ENCODE data around the gene PCGF3. TPM values are rescaled to one million over a fixed set of nuclear protein-coding genes. Genes with fewer than 3 reads are reported as not detected.
A peak's percentile ranks its signal among the peaks of the same experiment; 100 is the strongest.

Gene PCGF3, protein sequence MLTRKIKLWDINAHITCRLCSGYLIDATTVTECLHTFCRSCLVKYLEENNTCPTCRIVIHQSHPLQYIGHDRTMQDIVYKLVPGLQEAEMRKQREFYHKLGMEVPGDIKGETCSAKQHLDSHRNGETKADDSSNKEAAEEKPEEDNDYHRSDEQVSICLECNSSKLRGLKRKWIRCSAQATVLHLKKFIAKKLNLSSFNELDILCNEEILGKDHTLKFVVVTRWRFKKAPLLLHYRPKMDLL
- polyA plus RNA-seq (2013, experiment 1 of 2; ENCODE audit: insufficient read length) = 50.6 TPM
- 45.7 TPM for polyA plus RNA-seq (2013, experiment 2 of 2; ENCODE audit: insufficient read length)

DNA sequence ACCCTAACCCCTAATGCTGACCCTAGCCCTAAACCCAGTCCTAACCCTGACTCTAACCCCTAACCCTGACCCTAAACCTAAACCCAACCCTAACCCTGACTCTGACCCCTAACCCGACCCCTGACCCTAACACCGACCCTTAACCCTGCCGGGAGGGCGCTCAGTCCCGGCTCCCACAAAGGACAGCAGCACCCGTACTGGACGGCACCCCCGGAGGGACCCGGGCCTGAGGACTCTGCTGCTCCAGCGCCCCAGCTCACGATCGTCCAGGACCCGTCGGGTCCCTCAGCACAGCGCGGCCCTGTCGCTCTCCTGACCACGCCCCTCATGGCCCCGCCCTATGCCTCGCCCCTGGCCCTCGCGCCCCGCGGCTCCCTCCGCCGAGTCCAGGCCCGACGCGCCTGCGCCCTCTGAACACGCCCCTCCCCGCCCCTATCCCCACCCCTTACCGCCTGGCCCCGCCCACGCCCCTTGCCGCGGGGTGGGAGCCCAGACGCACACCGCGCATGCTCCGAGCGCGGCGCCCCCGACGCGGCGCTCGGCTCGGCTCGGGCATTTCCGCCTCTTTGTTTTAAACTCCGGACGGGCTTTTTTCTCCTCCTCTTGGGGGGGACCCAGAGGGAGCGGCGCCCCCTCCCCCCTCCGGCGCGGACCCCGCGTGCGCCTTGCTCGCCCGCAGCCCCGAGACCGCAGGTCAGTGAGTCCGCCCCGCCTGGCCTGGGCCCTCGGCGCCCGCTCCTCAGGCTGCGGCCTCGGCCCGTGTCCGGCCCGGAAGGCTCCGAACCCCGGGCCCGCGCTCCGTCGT, at the start of gene PCGF3:
TSS of gene PCGF3 (plus strand) at position 555 of the 805 bp plus-strand sequence. CDS start 27,849 bp downstream, outside the sequence.
- peak; percentile 92 for DNase-seq

DNA sequence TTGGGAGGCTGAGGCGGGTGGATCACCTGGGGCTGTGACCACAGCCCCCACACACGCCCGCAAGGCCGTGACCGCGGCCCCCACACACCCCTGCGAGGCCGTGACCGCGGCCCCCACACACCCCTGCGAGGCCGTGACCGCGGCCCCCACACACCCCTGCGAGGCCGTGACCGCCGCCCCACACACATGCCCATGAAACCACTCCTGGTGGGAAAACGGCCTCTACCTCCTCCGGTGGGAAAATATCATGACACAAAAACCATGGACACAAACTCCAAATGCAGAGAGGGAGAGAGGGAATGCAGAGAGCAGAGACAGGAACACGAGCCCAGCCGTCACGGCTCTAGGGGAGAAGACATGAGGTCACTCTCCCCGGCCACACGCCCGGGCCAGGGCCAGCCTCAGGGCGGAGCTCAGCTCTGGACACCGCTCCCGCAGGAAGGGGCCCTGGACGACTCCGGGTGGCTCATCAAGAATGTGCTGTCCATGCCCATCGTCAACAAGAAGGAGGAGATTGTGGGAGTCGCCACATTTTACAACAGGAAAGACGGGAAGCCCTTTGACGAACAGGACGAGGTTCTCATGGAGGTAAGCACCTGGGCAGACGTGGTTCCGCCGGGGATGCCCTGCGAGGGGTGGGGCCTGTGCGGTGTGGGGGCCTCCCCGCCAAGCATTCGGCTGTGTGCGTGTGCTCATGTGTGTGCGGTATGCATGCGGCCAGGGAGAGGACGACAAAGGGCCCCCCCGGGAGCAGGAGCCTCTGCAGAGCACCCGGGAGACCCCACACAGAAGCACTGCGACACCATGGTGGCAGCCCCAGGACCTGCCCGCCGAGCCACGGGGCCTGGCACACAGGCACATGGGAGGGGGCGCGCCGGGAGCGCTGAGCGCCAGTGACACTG, 48.9 kb upstream of the PCGF3 start:
- no peak for DNase-seq

DNA sequence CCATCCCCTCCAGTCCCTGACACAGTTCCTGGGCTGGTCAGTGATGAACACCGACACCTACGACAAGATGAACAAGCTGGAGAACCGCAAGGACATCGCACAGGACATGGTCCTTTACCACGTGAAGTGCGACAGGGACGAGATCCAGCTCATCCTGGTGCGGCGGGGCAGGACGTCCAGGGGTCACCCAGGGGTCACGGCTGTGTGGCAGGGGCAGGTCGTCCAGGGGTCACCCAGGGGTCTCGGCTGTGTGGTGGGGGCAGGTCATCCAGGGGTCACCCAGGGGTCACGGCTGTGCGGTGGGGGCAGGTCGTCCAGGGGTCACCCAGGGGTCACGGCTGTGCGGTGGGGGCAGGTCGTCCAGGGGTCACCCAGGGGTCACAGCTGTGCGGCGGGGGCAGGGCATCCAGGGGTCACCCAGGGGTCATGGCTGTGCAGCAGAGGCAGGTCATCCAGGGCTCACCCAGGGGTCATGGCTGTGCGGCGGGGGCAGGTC, 48.2 kb upstream of the PCGF3 start:
- no peak for DNase-seq

DNA sequence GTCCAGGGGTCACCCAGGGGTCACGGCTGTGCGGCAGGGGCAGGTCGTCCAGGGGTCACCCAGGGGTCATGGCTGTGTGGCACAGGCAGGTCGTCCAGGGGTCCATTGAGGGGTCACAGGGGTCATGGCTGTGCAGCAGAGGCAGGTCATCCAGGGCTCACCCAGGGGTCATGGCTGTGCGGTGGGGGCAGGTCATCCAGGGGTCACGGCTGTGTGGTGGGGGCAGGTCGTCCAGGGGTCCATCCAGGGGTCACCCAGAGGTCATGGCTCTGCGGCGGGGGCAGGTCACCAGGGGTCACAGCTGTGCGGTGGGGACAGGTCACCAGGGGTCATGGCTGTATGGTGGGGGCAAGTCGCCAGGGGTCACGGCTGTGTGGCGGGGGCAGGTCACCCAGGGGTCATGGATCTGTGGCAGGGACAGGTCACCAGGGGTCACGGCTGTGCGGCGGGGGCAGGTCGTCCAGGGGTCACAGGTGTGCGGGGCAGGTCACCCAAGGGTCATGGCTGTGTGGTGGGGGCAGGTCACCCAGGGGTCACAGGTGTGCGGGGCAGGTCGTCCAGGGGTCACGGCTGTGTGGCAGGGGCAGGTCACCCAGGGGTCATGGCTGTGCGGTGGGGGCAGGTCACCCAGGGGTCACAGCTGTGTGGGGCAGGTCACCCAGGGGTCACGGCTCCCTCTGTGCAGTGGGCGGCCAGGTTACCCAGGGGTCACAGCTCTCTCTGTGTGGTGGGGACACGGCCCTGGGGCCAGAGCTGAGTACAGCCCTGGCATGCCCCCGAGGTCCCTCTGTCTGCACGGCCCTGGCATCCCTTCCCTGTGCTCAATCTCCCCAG, 47.6 kb upstream of the PCGF3 start:
- no peak for DNase-seq

DNA sequence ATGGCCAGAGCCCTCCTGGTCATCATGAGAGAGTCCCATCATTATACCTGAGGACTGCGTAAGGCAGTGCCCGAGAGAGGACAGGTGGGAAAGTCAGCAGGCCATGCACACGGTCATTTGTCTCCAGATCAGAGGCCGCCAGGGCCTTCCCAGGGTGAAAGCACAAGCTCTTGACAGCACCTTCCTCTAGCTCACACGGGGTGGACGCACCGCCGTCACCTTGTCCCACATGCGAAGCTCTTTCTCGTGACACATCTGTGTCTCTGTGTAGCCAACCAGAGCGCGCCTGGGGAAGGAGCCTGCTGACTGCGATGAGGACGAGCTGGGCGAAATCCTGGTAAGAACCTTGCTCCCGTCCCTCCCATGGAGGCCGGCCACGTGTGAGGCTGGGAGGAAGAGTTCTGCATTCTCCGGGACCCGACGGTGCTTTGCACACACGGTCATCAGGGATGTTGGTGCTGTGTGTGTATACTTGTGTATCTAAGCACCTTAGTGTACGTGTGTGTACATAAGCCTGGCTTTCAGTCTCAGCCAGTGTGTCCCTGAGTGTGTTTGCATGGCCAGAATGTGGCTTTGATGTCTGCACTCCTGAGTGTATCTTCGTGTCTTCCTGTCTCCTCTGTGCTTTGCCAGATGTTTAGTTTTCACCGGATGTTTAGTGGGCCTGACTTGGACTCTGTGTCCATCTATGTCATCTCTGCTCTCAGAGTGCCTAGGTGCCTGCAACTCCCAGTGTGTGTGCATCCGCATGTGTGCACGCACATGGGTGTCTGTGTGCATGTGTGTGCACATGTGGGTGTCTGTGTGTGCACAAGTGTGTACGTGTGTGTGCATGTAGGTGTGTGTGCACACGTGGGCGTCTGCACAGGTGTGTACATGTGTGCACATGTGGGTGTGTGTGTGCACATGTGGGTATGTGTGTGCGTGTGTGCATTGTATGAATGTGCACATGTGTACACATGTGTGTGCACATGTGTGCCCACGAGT, 46.7 kb upstream of the PCGF3 start:
- DNase-seq = no peak

DNA sequence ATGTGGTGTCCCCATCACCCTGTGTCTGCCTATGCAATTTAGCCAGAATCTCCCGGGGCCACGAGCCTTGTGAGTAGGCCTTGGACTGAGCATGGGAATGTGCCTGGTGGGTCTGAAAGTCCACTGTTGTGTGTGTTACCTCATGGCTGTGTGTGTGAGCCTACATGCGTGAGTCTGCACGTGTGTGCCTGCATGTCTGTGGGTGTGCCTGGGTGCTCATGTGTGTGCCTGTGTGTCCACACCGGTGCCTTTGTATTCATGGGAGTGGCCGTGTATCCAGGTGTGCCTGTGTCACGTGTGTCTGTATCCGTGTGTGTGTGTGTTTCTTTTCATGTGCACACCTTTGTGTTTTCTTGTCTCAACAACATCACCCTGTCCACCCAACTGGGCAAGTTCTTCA, 45.8 kb upstream of the PCGF3 start:
- DNase-seq = no peak

DNA sequence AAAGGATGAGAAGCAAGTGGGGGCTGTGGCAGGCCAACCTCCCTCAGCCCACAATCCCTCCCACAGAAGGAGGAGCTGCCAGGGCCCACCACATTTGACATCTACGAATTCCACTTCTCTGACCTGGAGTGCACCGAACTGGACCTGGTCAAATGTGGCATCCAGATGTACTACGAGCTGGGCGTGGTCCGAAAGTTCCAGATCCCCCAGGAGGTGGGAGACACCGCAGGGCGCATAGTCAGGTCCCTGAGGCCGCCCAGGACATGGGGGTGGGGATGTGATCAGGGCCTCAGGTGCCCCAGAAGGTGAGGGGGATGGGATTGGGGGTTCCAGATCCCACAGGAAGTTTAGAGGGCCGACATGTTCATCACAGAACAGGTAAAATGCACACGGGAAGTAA, 45.2 kb upstream of the PCGF3 start:
- DNase-seq = no peak

DNA sequence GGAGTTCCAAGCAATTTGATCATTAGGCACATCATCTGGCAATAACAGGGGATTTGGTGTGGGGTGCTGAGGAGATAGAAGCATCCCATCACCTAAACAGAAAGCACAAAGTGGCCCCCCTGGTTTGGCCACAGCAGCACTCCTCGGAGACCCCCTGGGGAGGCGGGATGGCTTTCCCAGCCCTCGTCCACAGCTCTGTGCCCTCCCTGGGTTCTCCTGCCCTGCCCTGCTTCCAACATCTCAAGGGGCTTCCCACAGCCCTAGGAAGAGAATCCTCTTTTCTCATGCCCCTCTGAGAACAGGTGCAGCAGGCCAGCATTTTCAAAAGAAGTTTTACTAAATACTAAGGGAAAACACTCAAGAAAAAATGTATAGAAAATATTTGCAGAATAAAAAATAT, 44.4 kb upstream of the PCGF3 start:
- DNase-seq = no peak

DNA sequence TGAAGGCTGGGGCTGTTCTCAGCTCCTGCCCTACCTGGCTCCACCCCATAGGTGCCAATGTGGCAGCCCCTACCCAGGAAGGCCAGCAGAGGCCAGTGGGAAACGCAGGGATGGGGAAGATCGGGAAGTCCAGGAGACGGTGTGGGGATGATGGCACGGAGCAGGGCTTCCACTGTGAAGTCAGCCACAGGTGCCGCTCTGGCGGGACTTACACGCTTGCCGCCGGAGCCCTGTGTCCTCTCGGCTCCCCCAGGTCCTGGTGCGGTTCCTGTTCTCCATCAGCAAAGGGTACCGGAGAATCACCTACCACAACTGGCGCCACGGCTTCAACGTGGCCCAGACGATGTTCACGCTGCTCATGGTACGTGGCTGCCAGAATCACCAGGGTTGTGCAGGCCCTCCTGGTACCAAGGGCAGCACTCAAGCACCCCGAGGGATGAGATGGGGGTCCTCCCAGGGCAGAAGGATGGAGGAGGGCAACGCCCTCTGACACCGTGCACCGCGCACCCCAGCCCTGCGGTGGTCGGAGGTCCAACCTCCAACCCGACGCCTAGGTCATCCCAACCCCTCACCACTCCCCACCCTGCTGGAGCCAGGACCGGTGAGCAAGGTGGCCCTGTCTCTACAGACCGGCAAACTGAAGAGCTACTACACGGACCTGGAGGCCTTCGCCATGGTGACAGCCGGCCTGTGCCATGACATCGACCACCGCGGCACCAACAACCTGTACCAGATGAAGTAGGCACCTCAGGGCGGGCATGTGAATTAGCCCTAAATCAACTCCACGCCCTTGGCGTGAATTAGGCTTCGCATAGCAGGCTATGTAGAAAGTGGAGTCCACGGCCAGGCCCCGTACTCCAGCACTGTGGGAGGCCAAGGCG, 43.5 kb upstream of the PCGF3 start:
- no peak for DNase-seq

DNA sequence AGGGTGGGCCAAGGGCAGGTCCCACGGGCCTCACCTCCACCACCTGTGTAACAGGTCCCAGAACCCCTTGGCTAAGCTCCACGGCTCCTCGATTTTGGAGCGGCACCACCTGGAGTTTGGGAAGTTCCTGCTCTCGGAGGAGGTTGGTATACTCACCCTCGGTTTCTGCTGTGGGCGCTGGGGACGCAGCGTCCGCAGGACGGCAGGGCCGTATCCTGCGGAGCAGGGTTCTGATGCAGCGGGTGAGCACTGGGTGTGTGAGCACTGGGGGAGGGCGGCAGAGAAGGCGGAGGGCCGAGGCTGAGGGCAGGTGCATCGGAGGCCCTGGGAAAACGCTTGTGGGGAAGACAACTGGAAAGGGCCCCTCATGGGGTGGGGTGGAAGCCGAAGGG, 42.6 kb upstream of the PCGF3 start:
- no peak for DNase-seq

DNA sequence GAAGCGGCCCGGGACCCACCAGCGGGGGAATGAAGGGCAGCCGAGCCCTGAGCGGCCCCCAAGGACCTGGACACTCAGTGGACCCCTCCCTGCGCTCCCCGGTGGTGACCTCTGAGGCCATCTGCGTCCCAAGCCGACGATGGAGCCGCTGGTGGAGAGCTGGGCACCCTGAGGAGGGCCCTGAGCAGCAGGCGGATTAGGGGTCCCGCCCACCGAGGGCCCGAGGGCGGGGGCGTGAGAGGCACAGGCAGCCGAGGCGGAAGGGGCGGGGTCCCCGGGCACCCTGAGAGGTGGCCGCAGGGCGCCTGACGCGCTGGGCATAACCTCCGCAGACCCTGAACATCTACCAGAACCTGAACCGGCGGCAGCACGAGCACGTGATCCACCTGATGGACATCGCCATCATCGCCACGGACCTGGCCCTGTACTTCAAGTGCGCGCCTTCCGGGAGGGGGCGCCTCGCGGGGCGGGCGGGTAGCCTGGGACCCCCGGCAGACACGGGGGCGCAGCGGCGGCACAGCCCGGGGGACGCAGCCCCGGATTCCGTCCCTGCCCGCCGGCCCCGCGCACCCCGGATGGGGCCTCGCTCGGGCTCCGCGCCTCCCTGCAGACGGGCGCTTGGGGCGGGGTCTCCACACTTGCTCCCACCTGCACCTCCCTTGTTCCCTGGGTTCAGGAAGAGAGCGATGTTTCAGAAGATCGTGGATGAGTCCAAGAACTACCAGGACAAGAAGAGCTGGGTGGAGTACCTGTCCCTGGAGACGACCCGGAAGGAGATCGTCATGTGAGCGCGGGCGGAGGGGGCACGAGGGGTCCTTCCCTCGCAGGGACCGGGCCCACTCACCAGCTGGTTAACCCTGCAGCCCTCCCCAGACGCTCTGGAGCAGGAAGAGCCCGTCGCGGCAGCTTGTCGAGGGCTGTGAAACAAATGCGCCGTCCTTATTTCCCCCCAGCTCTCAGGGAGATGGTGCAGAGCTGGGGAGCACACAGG, 41.9 kb upstream of the PCGF3 start:
- no peak for DNase-seq

DNA sequence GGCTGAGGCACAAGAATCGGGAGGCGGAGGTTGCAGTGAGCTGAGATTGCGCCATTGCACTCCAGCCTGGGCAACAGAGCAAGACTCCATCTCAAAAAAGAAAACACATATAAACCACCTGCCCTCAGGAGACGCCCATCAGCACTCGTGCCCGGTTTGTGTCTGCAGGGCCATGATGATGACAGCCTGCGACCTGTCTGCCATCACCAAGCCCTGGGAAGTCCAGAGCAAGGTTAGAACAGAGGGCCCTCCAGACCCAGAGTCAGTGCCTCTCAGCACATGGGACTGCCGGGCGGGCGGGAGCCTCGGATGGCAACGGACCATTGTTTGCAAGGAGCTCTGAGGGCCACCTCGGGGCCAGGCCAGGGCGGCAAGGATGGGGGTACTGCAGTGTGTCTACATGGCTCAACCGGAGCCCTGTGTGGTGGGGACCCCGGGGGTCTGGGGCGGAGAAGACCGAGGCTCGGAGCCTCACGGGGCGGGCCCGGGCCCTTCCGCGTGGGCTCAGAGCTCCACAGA, 40.9 kb upstream of the PCGF3 start:
- no peak for DNase-seq

DNA sequence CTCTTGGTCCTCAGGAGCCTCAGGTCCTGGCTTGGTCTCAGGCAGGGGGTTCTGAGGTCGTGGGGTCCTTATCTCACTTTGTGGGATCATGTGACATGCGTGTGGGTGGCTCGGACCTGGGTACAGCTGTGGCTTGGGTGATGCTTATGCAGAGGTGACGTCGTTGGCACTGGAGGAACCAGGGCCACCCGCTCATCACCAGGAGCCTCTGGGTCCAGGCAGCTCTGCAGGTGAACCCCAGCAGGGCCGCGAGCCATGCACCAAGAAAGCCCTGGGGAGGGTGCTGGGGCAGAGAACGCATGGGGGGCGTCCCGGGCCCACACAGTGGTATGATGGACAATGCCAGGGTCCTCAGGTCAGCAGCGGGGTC, 40.3 kb upstream of the PCGF3 start:
- no peak for DNase-seq

DNA sequence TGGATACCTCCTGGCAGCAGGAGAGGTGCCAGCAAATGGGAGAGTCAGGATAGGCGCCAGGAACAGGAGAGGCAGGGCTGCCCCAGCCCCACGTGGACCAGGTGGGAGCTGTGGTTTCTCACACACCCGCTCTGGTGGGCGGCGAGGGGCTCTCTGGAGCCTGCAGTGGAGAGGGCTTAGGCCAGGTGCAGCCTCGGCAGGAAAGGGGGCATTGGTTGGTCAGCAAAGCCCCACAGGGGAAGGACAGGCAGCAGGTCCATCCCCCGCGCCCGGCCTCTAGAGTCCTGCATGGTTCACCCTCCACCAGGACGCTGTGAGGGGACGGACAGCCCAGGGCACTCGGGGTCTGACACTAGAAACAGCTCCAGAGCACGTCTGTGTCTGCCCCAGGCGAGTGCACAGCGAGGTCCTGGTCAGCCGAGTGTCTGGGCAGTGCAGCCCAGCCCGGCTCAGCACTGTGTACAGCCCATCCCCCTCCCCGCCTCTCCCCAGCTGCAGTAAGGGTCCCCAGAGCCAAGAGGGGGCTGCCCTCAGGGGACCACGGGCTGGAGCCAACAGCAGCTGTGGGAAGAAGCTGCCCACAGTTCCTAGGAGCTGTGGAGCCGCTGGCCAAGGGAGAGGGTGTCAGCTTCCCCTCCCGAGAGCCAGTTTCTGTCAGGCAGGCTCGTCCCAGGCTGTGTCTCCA, 39.7 kb upstream of the PCGF3 start:
- no peak for DNase-seq

DNA sequence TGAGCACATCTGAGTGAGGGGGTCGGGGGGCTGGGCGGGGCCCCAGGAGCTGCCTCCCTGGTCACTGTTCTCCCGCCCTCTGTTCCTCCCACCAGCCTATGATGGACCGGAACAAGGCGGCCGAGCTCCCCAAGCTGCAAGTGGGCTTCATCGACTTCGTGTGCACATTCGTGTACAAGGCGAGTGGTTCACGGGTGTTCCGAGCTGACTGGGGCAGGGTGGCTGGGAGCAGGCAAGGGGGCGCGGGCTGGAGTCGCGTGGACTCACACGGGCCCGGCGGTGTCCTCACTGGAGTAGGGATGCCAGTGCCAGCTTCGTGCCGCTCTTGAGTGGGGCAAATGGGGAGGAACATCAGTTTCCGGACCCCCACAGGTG, 39.2 kb upstream of the PCGF3 start:
- no peak for DNase-seq

DNA sequence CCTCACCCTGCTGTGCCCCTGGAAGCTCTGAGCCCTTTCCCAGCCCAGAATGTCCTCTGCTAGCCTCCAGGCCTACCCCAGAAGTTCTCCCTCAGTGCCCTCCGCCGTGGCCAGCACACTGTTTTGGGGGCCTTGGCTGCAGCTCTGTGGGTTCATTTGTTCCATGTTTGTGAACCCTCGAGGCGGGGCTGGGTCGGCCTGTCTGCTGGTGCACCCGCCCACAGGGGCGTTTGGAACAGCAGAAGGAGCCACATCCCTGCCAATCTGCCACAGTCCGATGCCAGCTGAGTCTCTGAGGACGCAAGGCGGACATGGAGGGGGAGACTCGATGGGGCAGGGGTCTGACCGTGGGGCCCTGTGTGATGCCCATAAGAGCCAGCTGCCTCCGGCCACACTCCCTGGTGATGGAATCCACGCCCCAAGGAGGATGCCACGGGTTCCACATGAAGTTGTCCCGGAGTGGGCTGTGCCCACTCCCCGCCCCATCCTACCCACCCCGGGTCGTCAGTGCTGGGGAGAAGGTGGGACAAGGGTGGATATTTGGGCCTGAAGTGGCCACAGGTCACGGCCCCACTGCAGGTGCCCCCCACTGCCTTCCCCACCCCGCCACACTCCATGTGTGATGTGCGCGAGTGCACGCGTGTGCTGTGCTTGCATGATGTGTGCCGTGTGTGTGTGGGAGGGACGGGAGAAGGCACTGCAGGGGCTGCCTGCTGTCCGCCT, 38.6 kb upstream of the PCGF3 start:
- no peak for DNase-seq

DNA sequence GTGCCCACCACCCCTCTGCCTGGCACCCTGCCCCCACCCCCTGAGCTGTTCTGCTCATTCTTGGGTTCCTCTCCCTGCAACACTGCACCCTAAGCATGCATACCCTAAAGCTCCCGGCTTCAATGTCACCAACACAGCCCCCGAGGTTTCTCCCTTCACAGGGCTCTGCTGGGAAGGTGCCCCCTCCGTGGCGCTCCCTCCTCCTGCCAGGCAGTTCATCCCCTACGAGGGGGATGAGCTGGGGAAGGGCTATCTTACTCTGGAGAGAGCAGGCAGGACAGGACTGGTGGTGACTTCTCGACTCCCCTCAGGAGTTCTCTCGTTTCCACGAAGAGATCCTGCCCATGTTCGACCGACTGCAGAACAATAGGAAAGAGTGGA, 38.1 kb upstream of the PCGF3 start:
- DNase-seq = no peak

All from fibroblast of skin of back (primary cell).